ENCODE measurements around the gene ALDH3B2.
"Not testable (repeated sequence)": the region's sequence is repeated elsewhere in the genome, so short reads cannot be mapped to it uniquely, and the experiment has no call there.

The ALDH3B2 gene

DNA sequence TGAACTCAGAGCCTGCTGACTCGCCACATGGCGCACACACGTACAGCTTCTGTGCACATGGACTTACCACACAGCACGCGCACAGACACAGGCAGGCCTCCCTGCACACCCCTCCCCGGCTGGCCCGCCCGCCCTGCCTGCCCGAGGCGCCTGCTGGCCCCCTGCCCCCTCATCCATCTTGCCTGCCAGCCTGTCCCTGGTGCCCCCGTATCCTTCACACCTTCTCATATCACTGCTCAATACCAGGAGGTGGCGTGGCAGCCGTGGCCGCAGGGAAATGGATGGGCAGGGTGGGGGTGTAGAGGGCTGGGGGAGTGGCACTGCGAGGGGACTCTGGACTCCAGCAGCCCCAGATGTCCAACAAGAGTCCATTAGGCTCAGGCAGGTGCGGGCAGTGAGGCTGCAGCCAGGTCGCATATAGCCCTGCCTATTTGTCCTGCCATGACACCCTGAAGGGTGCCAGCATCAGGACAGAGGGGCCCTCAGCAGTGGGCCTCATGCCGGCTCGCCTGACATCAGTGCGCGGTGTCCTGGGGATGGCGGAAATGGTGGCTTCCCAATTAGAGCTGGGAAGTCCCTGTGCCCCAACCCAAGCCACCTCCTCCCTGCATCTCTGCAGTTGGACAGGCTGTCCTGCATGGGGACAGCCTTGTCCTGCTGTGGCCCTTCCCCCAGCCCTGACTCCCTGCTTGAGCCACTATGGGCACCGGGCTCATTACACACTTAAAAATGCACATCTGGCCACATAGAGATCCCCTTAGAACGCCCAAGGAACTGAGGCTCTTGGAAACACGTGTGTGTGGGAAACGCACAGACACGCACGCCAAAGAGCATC, 32.9 kb downstream of the ALDH3B2 start:
- DNase-seq: no peak

DNA sequence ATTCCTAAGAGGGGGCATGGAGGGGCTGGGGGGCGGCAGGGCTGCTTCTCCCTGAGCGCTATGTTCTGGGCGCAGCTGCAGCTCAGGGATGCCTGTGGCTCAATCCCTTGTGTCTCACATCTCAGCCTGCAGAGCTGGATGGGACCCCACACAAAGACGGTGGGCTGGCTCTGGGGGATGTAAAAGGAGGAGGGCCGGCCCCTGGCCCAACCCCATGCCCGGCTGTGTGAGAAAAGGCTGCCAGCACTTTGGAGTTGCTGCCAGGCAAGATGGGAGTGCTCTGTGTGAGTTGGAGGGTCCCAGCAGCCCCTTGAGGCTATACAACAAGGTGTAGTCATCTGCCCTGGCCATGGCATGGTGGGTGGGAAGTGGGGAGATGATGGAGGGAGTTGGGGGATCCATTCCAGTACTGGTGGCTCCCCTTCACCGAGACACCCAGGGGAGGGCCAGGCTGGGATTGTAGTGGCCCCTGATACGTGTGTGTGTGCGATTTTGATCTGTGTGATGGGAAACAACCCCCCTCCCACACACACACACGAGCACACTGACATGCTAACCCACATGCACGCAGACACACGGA, 33.6 kb downstream of the ALDH3B2 start:
- DNase-seq: no peak

DNA sequence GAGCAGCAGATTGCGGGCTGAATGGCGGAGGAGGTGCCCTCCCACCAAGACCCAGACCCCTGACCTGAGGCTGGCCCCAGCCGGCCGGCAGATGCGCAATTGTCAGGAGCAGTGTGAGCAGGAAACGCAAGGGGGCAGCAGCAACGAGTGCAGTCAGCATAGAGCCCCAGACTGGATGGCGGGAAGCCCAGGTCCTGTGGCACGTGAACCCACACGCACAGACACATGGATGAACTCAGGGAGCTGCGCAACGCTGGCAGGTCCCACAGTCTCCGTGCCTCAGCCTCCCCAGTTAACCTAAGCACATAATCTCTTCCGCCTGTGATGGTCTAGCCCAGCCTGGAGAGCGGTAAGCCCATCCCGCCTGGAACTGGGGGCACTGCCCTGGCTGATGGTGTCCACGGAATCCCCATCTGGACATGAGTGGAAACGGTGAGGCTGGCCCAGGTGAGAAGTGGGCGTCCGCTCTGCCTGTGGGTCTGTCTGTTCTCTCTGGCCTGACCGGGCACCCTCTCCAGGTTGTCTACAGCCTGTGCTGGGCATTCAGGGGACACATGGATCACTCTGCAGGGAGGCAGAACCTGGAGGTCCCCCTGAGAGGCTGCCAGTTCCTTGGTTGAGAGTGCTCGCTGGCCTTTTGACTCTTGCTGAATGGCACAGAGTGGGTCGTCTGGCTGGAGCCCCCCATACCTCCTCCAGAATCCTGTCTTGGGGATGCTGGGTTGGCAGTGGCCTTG, 34.2 kb downstream of the ALDH3B2 start:
- DNase-seq: peak; percentile 21

DNA sequence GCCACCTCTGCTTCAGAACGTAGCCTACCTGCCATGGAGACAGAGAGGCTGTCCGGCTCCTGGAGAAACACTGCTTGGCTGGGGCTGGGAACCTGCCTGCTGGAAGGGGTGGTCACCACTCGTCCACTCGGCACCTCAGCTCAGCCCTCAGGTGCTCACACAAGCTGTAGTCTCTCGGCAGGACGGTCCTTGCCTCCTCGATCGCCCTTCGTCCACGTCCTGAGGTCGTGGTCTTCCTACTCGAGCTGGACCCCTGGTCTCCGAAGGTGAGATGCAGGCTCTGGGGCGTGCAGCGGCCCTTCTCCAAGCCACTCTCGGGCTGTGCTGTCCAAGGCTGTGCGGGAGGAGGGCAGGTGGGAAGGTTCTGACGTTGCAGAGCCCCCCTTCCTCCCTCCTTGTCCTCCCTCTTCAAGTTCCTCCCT, 35.0 kb downstream of the ALDH3B2 start, which contains the start of gene TBX10:
TBX10 (minus strand) TSS at position 326 of the 422 bp plus-strand sequence; CDS start at position 35, 291 bp downstream.
- no peak for DNase-seq

DNA sequence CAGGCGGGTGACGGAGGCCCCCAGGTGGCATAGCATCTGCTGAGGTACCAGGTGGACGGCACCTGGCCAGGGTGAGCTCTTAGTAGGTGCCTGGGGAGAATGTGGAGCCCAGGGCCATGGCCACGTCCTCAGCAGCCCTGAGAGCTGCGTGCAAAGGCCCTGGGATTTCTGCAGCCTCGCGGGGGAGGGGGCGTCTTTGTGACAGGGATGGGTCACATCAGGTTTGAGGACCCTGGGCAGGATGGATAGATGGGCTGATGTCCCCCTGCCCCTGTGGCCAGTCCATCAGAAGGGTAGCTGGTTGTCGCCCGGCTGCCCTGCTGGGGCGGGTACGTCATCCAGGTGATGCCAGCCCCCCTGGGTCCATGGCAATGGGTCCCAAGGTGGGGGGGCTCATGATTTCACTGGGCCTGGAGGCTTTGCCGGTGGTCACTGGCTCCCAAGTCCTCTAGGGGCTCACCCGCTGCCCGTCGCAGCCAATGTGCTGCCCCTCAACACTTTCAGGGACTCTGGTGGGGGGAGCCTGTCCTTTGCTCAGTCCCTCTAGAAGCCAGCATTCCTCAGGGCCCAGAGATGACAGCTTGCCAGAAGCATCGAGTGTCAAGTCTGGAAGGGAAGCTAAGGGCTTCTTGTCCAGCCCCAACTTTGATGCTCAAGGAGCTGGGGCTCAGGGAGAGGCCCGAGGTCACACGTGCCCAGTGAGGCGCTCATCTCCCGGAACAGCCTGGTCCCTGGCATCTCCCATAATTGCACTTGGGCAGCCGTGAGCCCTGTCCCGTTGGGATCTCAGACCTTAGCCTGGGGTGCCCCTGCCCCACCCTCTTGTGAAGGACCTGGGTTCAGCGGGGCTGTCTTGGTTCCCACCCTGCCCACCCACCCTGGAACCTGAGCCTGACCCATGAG, 35.6 kb downstream of the ALDH3B2 start:
- no peak for DNase-seq

DNA sequence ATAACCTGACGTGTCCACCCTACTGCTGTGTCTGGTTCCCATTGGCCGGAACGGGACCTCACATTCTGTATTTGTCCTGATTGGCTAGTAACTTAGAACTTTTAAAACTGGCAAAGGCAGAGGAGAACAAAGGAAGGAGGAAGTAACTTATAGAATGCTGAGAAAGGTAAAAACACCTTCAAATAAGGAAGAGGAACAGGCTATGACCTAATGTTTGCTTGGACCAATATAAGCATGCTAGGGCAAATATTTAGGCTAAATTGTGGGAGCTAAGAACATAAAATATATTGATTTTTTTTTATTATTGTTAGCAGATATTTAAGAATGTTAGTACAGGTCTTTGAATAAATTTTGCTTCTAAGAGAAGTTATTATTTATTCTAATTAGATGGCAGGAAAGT, 37.0 kb downstream of the ALDH3B2 start:
- not testable (repeated sequence) for DNase-seq

DNA sequence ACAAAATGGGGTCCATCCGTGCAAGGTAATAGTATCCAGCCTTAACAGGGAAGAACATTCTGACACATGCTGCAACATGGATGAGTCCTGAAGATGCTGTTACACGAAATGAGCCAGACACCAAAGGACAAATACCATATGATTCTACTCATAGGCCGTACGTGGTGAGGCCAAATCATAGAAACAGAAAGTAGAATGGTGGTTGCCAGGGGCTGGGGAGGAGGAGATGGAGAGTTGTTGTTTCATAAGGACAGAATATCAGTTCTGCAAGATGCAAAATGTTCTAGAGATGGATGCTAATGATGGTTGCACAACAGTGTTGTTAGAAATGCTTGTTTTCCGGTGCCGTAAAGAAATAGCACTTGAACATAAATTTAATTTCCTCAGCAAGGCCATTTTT, 37.5 kb downstream of the ALDH3B2 start:
- no peak for DNase-seq

DNA sequence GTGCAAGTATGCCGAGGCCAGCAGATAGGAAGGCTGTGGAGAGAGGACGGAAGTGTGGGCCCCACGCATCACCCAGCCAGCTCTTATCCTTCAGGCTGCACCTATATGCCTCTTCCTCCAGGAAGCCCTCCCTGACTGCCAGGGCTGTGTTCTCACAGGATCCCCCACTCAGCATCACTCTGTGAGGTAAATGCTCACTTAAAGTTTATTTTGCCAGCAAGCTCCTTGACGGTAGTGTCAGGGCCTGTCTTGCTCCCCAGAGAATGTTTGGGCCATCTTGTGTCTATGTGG, 39.2 kb downstream of the ALDH3B2 start:
- DNase-seq: no peak

DNA sequence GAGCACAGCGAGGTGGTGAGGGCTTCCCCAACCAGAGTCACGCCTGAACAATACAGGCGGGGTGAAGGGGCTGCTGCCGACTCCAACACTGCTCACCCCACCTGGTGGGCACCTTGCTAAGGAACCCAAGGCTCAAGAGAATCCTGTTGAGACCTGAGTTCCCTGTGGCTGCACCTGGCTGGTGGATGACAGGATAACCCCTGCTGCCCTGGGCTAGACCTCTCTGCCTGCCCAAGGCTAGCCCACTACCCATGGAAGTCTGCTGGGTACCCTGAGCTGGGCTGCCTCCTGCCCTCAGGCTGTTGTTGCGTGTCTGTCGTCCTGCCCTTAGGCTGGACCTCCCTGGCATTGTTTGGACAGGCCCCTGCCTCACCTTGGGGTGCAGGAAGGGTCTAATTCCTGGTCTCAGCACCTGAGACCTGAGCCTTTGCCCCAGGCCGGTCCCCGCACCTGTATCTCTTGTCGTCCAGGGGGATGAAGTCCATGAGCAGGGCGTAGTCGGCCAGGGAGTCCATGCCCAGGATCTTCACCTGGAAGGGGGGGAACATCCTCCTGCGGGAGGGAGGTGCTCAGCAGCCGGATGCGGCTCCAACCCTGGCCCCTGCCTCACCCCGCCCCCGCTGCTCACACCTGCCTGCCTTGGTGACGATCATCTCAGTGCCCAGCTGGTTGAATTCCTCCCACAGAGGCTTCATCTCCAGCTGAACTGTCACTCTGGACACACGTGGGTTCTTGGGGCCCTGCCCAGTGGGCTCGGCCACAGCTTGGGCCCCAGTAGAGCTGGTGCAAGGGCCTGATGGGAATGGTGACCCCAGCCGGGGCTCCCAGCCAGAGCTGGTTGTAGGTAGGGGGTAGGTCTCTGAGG, 39.8 kb downstream of the ALDH3B2 start:
- DNase-seq: no peak

DNA sequence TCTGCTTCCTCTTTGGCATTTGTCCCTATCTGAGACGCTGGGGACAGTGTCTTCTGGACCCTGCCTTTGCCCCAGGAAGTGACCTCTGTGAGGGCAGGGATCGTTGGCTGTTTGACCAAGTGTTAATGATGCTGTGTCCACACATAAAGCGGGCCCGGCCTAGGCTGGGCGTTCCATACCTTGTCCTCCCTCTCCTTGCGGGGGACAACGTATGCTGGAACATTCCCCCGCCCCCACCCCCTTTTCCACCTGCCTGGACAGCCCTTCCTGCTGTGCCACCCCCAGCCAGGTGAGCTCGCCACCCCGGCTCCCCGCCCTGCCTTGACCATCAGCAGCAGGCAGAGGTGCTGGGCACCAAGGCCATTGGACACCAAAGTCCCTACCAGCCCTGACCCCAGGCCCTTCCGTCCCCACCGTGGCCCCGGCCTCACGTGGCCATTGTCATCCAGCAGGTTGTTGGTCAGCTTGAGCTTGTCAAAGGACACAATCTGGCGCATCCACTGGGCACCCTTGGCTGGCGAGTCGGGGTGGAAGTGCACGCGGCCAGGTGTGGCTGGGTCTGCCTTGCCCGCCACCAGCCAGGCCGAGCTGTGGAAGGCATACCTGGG, 40.6 kb downstream of the ALDH3B2 start:
- DNase-seq: no peak

DNA sequence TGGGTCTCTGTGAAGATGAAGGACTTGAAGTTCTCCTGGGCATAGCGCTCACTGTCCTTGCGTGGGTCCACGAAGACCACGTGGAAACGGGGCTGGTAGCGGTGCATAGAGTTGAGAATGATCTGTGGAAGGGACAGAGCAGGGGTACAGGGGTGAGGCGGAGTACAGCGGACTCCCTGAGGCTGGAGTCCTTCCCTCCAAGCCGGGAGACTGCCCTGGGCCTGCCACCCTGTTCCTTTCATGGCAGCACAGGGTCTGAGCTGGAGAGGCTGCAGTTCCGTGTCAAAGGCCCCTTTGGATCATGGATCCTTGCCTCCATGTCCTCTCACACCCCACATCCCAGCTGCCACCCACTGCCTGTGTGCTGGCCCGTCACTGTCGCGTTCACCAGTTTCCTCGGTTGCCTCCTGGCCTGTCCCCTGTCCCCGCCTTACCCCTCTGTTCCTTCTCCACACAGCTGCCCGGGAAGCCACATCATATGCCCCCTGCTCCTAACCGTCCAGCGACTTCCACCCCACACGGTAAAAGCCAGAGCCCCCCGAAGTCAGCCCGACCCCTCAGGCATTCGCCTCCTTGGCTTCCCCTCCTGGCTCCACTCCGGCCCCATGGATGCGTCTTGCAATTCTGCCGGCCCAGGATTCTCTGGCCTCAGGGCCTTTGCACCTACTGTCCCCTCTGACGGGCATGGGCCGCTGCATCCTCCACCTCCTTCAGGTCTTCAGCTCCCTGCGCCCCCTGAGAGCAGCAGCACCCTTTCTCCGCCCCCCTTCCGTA, 41.3 kb downstream of the ALDH3B2 start:
- no peak for DNase-seq

DNA sequence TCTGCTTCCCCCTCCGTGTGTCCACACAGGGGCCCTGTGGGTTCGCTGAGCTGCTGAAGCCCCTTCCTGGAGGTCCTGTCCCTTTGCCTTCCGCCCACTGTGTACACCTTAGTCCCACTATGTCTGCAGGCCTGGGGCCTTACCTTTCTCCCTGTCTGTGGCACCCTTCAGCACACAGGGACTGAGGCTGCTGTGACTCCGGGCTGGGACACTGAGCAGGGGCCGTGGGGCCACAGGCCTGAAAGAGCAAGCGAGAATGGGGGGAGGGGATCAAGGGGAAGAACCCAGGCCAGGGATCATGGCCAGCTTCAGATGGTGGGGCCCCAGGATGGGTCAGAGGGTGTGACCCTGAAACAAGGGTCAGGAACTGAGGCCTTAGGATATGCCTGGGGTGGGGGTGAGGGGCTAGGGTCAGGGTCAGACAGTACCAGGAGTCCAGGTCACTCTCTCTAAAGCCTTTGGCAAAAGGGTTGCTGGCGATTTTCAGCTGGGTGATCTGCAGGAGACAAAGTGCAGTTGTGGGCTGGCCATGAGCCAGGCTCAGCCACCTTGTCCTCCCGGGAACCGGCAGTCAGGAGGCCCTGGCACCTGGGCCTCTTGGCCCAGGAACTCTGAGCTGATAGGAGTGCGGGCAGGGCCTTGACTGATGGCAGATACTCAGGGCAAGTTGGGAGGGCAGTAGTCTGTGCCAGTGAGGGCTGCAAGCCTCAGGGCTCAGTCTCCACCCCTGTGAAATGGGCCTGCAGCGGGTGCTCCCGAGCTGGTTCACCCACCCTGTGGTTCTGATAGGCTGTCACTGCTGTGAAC, 42.0 kb downstream of the ALDH3B2 start:
- no peak for DNase-seq

DNA sequence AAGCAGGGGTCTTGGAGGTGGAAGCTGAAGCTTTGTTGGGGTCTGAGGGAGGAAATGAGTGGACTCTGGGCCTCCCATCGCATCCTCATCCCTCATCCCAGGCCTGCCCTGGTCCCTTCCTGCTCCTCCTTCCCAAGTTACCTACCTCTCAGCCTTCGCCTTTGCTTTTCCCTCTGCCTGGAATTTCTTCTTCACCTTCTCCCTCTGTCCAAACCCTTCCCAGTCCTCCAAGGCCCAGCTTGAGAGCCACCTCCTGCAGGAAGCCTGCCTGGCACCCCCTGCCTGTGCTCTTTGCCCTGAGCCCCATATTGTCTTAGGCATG, 42.6 kb downstream of the ALDH3B2 start:
- no peak for DNase-seq

DNA sequence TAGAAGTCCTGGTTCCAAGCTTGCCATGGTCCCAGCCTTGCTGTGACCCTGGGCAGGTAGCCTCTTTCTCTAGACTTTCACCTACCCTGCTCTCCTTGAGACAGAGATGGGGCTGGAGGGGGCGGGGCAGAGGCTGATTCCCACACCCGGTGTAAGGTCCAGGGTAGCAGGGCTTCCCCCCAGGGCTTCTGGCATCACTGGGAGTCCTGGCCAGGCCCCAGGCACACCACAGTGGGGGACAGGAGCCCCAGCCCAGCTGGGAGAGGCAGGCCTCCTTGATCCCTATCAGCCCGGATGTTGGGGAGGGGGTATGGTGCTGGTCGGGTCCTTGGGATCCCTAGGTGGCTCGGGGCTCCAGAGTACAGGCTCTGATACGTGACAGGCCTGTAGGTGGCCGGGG, 43.0 kb downstream of the ALDH3B2 start:
- DNase-seq: no peak

DNA sequence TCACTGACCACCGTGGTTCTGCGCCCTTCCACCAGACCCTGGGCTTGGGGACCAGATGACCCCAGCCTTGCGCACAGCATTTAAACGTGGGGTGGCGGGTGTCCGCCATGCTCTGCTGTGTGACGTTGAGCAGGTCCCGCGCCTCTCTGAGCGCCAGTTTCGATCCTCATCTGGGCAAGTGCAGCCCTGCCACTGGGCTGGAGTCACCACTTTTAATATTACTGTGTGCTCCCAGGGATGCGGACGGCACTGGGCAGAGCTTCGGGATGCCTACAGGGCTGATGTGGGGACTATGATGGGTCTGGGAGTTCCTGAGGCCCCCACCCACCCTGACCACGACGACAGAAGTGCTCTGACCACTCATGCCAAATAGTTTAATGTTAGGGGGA, 43.5 kb downstream of the ALDH3B2 start:
- no peak for DNase-seq

DNA sequence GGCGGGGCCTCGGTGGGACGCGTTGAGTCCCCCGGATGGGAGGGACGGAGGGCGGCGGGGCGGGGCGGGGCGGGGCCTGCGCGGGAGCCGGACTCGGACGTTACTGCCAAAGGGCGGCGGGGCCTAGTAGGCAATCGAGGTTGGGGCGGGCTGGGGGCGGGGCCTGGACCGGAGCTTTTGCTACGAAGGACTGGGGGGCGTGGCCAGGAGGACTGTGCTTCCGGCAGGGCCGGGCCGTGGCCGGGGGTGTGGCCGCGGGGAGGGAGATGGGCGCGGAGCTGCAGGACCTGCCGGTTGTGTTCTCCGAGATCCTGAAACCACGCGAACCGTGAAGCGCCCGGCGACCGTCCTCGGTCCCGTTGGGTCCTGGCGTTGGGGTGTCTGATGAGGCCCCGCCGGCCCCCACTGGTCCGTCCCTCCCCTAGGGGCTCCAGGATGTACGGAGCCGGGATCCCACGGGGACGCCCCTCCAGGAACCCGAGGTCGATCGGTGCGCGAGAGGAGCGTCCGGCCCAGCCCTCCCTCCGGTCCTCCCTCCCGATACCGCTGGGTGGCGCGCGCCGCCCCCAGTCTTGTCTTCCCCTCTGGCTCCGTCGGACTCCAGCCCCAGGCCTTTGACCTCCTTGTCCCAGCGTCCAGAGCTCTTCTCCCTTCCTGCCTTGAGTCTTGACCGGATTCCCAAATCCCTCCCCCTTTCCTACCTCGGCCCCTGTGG, 44.0 kb downstream of the ALDH3B2 start:
- DNase-seq: peak; percentile 90

DNA sequence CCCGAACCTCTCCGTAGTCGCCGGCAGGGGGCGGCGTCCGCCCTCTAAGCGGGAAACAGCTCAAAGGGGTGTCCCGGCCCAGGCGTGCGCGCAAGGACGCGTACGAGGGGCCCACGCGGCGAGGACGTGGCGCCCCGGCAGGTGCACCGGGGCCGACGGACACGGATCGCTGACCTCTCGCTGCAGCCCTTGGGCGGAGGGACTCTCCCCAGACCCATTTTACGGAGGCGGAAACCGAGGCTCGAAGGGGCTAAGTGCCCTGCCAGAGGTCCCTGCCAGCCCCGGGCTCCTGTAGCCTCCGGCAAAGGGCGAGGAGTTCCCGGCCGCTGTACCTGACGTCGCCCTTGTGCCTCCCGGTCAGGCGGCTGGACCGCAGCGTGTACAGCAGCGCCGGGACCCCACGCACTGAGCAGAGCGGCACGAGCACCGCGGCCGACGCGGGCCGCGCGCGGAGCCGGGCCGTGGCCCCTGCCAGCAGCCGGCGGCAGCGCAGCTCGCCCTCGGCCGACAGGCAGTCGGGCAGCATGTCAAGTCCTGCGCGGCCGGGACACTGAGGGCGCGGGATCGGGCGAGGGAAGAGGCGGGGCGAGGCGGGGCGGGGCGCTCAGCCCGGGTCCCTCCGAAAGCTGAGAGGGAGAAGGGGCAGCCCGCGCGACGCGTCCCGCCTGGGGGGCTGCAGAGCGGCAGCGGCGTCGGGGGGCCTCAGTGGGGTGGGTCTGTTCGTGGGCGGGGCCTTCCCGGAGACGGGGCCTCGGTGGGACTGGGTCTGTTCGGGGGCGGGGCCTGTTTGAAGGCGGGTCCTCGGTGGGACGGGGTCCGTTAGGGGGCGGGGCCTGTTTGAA, 44.8 kb downstream of the ALDH3B2 start, which contains the start of gene NUDT8:
NUDT8 (minus strand) TSS at position 552 of the 842 bp plus-strand sequence; CDS start at position 526, 26 bp downstream.
- DNase-seq: peak; percentile 61

DNA sequence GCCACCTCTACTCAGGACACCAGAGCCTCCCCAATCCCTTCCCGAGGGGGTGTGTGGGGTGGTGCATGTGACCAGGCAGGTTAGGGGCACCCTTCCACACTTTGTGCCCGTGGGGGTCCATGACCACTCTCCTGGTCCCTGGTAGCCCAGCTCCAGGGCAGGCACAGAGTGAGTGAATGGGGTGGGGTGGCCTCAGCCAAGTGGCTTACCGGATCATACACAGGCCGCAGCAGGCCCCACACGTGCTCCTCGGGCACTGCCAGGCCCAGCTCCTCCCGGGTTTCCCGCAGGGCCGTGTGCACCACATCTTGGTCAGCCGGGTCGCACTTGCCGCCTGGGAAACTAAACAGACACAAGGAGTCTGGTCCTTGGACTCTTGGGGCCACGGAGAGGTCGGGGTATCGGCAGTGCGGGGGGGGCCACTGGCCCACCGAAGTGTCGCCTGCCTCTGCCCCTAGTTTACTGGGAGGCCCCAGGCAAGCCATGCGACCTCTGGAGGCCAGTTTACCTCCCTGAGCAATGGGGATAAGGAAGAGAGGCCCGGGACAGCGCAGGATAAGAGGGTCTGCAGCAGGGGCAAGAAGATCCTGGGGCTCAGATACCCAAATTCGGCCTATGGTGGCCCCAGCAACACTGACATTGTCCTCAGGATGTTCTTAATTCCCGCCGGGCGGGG, 45.6 kb downstream of the ALDH3B2 start:
- no peak for DNase-seq

All from NCI-H226 (cell line).